Stomach (tissue), 9 donors: Measurements from ENCODE around the gene GLMP. TPM values are rescaled to one million over a fixed set of nuclear protein-coding genes. Genes with fewer than 3 reads are reported as not detected.
A peak's percentile ranks its signal among the peaks of the same experiment; 100 is the strongest.

Source experiments
- DNase-seq, 2 donors: peaks; one replicate each; pipeline versions ENCODE4 v3.0.0 to v3.0.0-alpha.2; 2013 to 2019
- H3K27ac ChIP-seq, 5 donors: fragments of 200-600 bp in 4 of 5; sonication (generic) in 4 of 5; one replicate each; pipeline ENCODE4 v1.5.1; 2013 to 2019; ENCODE audit warnings: mild to moderate bottlenecking in 1 of 5, moderate library complexity in 1 of 5
- H3K27me3 ChIP-seq, 3 donors: fragments of 200-600 bp; sonication (generic); one replicate each; pipeline ENCODE4 v1.5.1; 2017 to 2019; ENCODE audit warnings: mixed run types in 1 of 3
- H3K36me3 ChIP-seq, 4 donors: fragments of 200-600 bp; sonication (generic); 1 replicate in 3 of 4; 2 replicates in 1 of 4; pipeline ENCODE4 v1.5.1; 2016 to 2019
- H3K4me1 ChIP-seq, 4 donors: fragments of 200-600 bp; sonication (generic); one replicate each; pipeline ENCODE4 v1.5.1; 2016 to 2019
- H3K4me3 ChIP-seq, 4 donors: fragments of 200-600 bp; sonication (generic) in 3 of 4; one replicate each; pipeline ENCODE4 v1.5.1; 2016 to 2019; ENCODE audit warnings: mild to moderate bottlenecking in 1 of 4
- H3K9me3 ChIP-seq, 4 donors: fragments of 200-600 bp; sonication (generic); one replicate each; pipeline ENCODE4 v1.5.1; 2016 to 2019
- CTCF ChIP-seq, 7 experiments: fragments of 450-650 bp in 4 of 7; fragments of 200-600 bp in 3 of 7; sonication (generic) in 3 of 7; IDR thresholded peaks; one replicate each; pipeline ENCODE4 v1.5.1; 2016 to 2019; ENCODE audit warnings: antibody characterized with exemption in 7 of 7, control low read depth in 2 of 7, mild to moderate bottlenecking in 1 of 7
- EP300 ChIP-seq: sonication (generic); formaldehyde crosslinking; IDR thresholded peaks from one replicate; pipeline ENCODE4 v1.6.1; 2017; ENCODE audit warnings: antibody characterized with exemption
- POLR2A ChIP-seq, 4 donors: fragments of 450-650 bp; IDR thresholded peaks; one replicate each; pipeline ENCODE4 v1.6.1; 2016; ENCODE audit warnings: antibody characterized with exemption in 4 of 4, control low read depth in 2 of 4, mild to moderate bottlenecking in 1 of 4, moderate library complexity in 1 of 4
- POLR2AphosphoS5 ChIP-seq, 3 donors: sonication (generic); formaldehyde crosslinking; IDR thresholded peaks; one replicate each; pipeline ENCODE4 v1.6.1; 2016; ENCODE audit warnings: antibody characterized with exemption in 3 of 3
- WGBS, 5 donors: extraction: QIAGEN DNeasy Blood & Tissue Kit in 3 of 5; methylation state at CpG; one replicate each; pipeline versions ENCODE4 v1.1.5 to v1.1.7; 2013 to 2018; 5-methylcytosine and 5-hydroxymethylcytosine counted together
- intact Hi-C: fragments of 100-400 bp; cut with DNase I; formaldehyde crosslinking; loops from one replicate; pipeline ENCODE4 v1.15.1; 2023; ENCODE audit warnings: low total_unique reads
- polyA plus RNA-seq, 3 donors: library from polyadenylated mRNA; stranded (reverse); fragments of 200-250 nt; gene quantifications; one replicate each; pipeline ENCODE4 v1.2.3, GENCODE V29; 2013
- total RNA-seq, 5 donors: library from RNA; depleted of rRNA; stranded (reverse); fragments of >200 nt; gene quantifications; one replicate each; pipeline versions ENCODE4 v1.1.0 to v1.2.3, GENCODE V29; 2014 to 2016
- donor health status: healthy with polysubstance abuse.
- donor health status: Bipolar disorder and iron deficiency.
- donor health status: healthy.

The GLMP gene
- total and polyA plus RNA-seq, 8 donors, result 1.4 to 92.9 (median 28.4) TPM

GRCh38 chr1:156285437-156285836 lies 10.0 kb downstream of the GLMP start:
- H3K27ac ChIP-seq, result no peak overlapping the region
- TF ChIP-seq EP300, result no peak
- TF ChIP-seq POLR2AphosphoS5 (IDR thresholded peaks at IDR 0.05), result no peak
- no peak for TF ChIP-seq POLR2A (IDR thresholded peaks at IDR 0.05)
- TF ChIP-seq CTCF (IDR thresholded peaks at IDR 0.05), result no peak
- intact Hi-C loops, result no loop called here
- WGBS, 5 donors, result 91 to 95% (median 93%) methylated on average over 12 to 21 of the region's 21 CpGs
- H3K4me1 ChIP-seq, result peaks cover 22 to 44% (median 43%) of the 10 kb centered on the region in 4 donors
- H3K9me3 ChIP-seq, result no peaks in the 10 kb centered on the region
- DNase-seq, result no peak
- H3K36me3 ChIP-seq, result peaks cover 3 to 36% (median 27%) of the 10 kb centered on the region in 4 donors
- H3K4me3 ChIP-seq, result no peak overlapping the region
- no peaks in the 10 kb centered on the region for H3K27me3 ChIP-seq

- TF ChIP-seq EP300 (no peak), POLR2AphosphoS5 (IDR thresholded peaks at IDR 0.05) (no peak), CTCF (IDR thresholded peaks at IDR 0.05) (no peak), POLR2A (IDR thresholded peaks at IDR 0.05) (no peak)
- 46 to 82% (median 57%) methylated on average over 4 of the region's 4 CpGs for WGBS, 5 donors
- Histone ChIP-seq H3K27me3 (no peaks in the 10 kb centered on the region), H3K9me3 (no peaks in the 10 kb centered on the region), H3K36me3 (peaks cover 7 to 36% (median 26%) of the 10 kb centered on the region in 4 donors), H3K4me1 (peaks cover 24 to 45% (median 44%) of the 10 kb centered on the region in 4 donors), H3K27ac (peak overlapping the region in 1 of 5 donors; percentile 24), H3K4me3 (peak overlapping the region in 1 of 4 donors; percentile 96)
- DNase-seq, result no peak
- intact Hi-C loops, result no loop called here
Measured at GRCh38 chr1:156284757-156285156, 10.7 kb downstream of the GLMP start.

GRCh38 chr1:156284112-156284511 lies 11.4 kb downstream of the GLMP start, which contains the start of gene TMEM79:
TSS of gene TMEM79 (plus strand) at chr1:156284325. CDS start at chr1:156285227, 902 bp downstream.
- no peaks in the 10 kb centered on the region for H3K9me3 ChIP-seq
- intact Hi-C loops, result no loop called here
- peak within 1 kb of the TSS; percentile 52 to 97 (median 94) for H3K27ac ChIP-seq
- peaks cover 3 to 31% (median 24%) of the 10 kb centered on the region in 4 donors for H3K36me3 ChIP-seq
- TF ChIP-seq EP300 (no peak), POLR2A (IDR thresholded peaks at IDR 0.05) (no peak), CTCF (IDR thresholded peaks at IDR 0.05) (no peak)
- 41 to 59% (median 52%) methylated on average over 7 of the region's 7 CpGs for WGBS, 5 donors
- DNase-seq, result peak in 1 of 2 donors; percentile 67
- no peaks in the 10 kb centered on the region for H3K27me3 ChIP-seq
- H3K4me3 ChIP-seq, result peak within 1 kb of the TSS; percentile 76 to 97 (median 95)
- peaks cover 24 to 50% (median 44%) of the 10 kb centered on the region in 4 donors for H3K4me1 ChIP-seq

GRCh38 chr1:156283521-156283920 lies 12.0 kb downstream of the GLMP start:
- Histone ChIP-seq H3K36me3 (peaks cover 8 to 31% (median 26%) of the 10 kb centered on the region in 4 donors), H3K4me1 (peaks cover 24 to 50% (median 44%) of the 10 kb centered on the region in 4 donors), H3K27ac (peak overlapping the region in 4 of 5 donors; percentile 93 to 97 (median 94)), H3K27me3 (no peaks in the 10 kb centered on the region), H3K9me3 (no peaks in the 10 kb centered on the region), H3K4me3 (peak overlapping the region; percentile 76 to 97 (median 95))
- no peak for TF ChIP-seq EP300
- TF ChIP-seq CTCF (IDR thresholded peaks at IDR 0.05), result no peak
- no peak for TF ChIP-seq POLR2AphosphoS5 (IDR thresholded peaks at IDR 0.05)
- intact Hi-C loops, result no loop called here
- WGBS, 5 donors, result 66 to 90% (median 74%) methylated on average over 1 of the region's 1 CpG
- DNase-seq, result no peak
